Liver (tissue), 3 donors: ENCODE measurements around the gene MDM4.

ENCODE experiments used
- CTCF ChIP-seq: fragments of 150-350 bp; IDR thresholded peaks from 2 replicates; pipeline ENCODE4 v1.5.1; 2017; ENCODE audit warnings: improper control_type of control experiment, low read depth, low read length; ENCODE audit not compliant: missing input control
- EGR1 ChIP-seq, 2 donors: IDR thresholded peaks; 2 replicates each; pipeline ENCODE4 v1.6.1; 2016 to 2018; ENCODE audit warnings: antibody characterized with exemption in 2 of 2, low read depth in 2 of 2
- FOXA1 ChIP-seq: IDR thresholded peaks from 2 replicates; pipeline ENCODE4 v1.6.1; 2016; ENCODE audit warnings: antibody characterized with exemption
- GABPA ChIP-seq, 2 donors: IDR thresholded peaks in 1 of 2; conservative IDR thresholded peaks in 1 of 2; 2 replicates each; pipeline ENCODE4 v1.6.1; 2016; ENCODE audit warnings: antibody characterized with exemption in 2 of 2, mild to moderate bottlenecking in 1 of 2, moderate library complexity in 1 of 2
- HNF4G ChIP-seq: IDR thresholded peaks from 2 replicates; pipeline ENCODE4 v1.6.1; 2016; ENCODE audit warnings: antibody characterized with exemption
- JUND ChIP-seq, 2 donors: IDR thresholded peaks; 2 replicates each; pipeline ENCODE4 v1.6.1; 2016; ENCODE audit warnings: antibody characterized with exemption in 2 of 2
- MAX ChIP-seq: IDR thresholded peaks from 2 replicates; pipeline ENCODE4 v1.6.1; 2016; ENCODE audit warnings: antibody characterized with exemption
- NR2F2 ChIP-seq: IDR thresholded peaks from 2 replicates; pipeline ENCODE4 v1.6.1; 2016; ENCODE audit warnings: antibody characterized with exemption
- RAD21 ChIP-seq, 2 donors: IDR thresholded peaks; 2 replicates each; pipeline ENCODE4 v1.6.1; 2016; ENCODE audit warnings: antibody characterized with exemption in 2 of 2, mild to moderate bottlenecking in 2 of 2
- REST ChIP-seq: IDR thresholded peaks from 2 replicates; pipeline ENCODE4 v1.6.1; 2016; ENCODE audit warnings: antibody characterized with exemption, mild to moderate bottlenecking
- RXRA ChIP-seq, 2 donors: IDR thresholded peaks; 2 replicates each; pipeline ENCODE4 v1.6.1; 2017 to 2018; ENCODE audit warnings: antibody characterized with exemption in 2 of 2, mild to moderate bottlenecking in 1 of 2
- TAF1 ChIP-seq: conservative IDR thresholded peaks from 2 replicates; pipeline ENCODE4 v1.6.1; 2016; ENCODE audit warnings: antibody characterized with exemption, mild to moderate bottlenecking
- YY1 ChIP-seq: IDR thresholded peaks from 2 replicates; pipeline ENCODE4 v1.6.1; 2016; ENCODE audit warnings: antibody characterized with exemption, mild to moderate bottlenecking
- ZBTB33 ChIP-seq: IDR thresholded peaks from 2 replicates; pipeline ENCODE4 v1.6.1; 2016; ENCODE audit warnings: antibody characterized with exemption
- donor health status: healthy.
- donor health status: healthy.

GRCh38 chr1:204493984-204494280 lies 22.3 kb upstream of the MDM4 start:
- TF ChIP-seq TAF1 (no peak), CTCF (no peak), YY1 (peak; percentile 35), MAX (no peak), RXRA (IDR thresholded peaks at IDR 0.05) (no peak), NR2F2 (no peak), FOXA1 (no peak), REST (no peak), ZBTB33 (no peak), RAD21 (IDR thresholded peaks at IDR 0.05) (peak in 1 of 2 donors; percentile 13), EGR1 (IDR thresholded peaks at IDR 0.05; ENCODE audit: low read depth in 2 of 2) (no peak), JUND (IDR thresholded peaks at IDR 0.05) (no peak), HNF4G (no peak), GABPA (IDR thresholded peaks at IDR 0.05 in 1 of 2, conservative IDR thresholded peaks at IDR 0.05 in 1 of 2) (no peak)
